Ishikawa (cell line): ENCODE data around the gene TTC39A.
A peak's percentile ranks its signal among the peaks of the same experiment; 100 is the strongest.

Experiments
- CEBPB ChIP-seq: IDR thresholded peaks from 2 replicates; pipeline ENCODE4 v1.6.1; 2012
- CREB1 ChIP-seq: IDR thresholded peaks from 2 replicates; pipeline ENCODE4 v1.6.1; 2012; ENCODE audit warnings: low read depth
- EGR1 ChIP-seq: IDR thresholded peaks from 2 replicates; pipeline ENCODE4 v1.6.1; 2012
- EP300 ChIP-seq: IDR thresholded peaks from 2 replicates; pipeline ENCODE4 v1.6.1; 2012; ENCODE audit warnings: borderline replicate concordance
- FOXM1 ChIP-seq: IDR thresholded peaks from 2 replicates; pipeline ENCODE4 v1.6.1; 2012; ENCODE audit warnings: low read depth, borderline replicate concordance
- NFIC ChIP-seq: IDR thresholded peaks from 2 replicates; pipeline ENCODE4 v1.6.1; 2012
- RAD21 ChIP-seq: IDR thresholded peaks from 2 replicates; pipeline ENCODE4 v1.6.1; 2012; ENCODE audit warnings: low read depth
- TAF1 ChIP-seq: IDR thresholded peaks from 2 replicates; pipeline ENCODE4 v1.6.1; 2012; ENCODE audit warnings: low read depth, mild to moderate bottlenecking
- TCF12 ChIP-seq: IDR thresholded peaks from 2 replicates; pipeline ENCODE4 v1.6.1; 2012; ENCODE audit warnings: low read depth
- TEAD4 ChIP-seq: IDR thresholded peaks from 2 replicates; pipeline ENCODE4 v1.6.1; 2012
- YY1 ChIP-seq: IDR thresholded peaks from 2 replicates; pipeline ENCODE4 v1.6.1; 2012; ENCODE audit warnings: low read depth
- ZBTB7A ChIP-seq: IDR thresholded peaks from 2 replicates; pipeline ENCODE4 v1.6.1; 2012; ENCODE audit warnings: low read depth
- TF ChIP-seq, protein P1 (sequence below): IDR thresholded peaks from 2 replicates; pipeline ENCODE4 v1.6.1; 2012; ENCODE audit warnings: low read depth, mild to moderate bottlenecking
- TF ChIP-seq, protein P2 (sequence below): IDR thresholded peaks from 2 replicates; pipeline ENCODE4 v1.6.1; 2012
- TF ChIP-seq, protein P3 (sequence below): IDR thresholded peaks from 2 replicates; pipeline ENCODE4 v1.6.1; 2012

TTC39A gene

DNA sequence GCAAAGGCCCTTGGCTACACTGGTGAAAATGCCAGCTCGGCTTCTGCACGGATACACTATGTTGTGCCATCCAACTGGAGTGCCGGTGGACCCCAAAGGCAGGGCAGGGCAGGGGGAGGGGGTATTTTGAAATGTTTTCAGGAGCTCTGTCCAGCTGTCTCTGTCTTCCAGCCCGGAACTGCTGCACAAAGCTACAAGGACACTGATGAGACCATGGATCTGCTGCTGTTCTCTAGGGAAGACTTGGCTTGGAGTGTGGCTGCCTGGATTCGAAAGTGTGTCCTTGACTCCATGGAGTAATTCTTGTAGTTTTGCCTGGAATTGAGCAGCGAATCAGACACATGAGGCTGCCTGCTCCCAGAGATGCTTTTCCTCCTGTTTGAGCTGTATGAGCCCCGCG is 42.4 kb downstream of the TTC39A start:
- TF ChIP-seq EGR1: no peak
- TF ChIP-seq TCF12: no peak
- no peak for TF ChIP-seq YY1

DNA sequence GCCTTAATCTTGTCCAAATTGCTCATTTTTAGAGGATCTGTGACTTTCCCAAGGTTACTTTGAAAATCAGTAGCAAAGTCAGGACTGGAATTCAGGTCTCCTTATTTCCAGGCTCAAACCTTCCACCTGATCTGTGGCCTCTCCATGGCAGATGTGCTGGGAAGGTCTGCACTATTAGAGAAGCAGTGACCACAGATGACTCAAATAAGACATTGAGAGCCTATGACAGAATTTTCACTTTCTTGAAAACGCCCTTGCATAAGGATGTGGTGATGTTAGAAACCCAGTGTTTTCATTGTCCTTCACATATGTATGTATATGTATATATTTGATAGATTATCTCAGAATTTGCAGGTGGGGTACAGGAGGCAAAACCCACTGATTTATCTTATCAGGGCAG is 45.3 kb downstream of the TTC39A start:
- TF ChIP-seq TEAD4 (no peak), EGR1 (no peak)

DNA sequence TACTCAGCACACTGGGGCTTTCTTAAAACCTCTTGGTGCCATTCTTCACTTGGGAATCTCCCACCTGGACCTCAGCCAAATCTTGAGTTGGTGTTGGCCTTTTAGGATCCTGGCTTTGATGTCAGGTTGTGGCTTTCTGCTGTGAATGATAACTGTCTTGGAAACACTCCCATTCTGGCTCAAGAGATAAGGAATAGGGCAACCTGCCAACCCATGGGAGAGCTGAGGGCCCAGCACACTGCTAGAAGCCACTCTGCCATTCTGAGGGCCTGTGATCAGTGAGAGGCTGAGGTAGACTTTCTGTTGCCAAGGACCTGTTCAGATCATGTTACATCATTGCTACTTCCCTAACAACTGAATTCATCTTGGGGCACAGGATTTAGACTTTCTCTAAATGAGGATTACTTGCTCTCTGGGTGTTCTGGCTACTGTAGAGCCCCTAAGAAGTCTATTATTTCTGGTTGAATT is 45.8 kb downstream of the TTC39A start:
- peak; percentile 60 for TF ChIP-seq NFIC
- TF ChIP-seq TEAD4: no peak
- TF ChIP-seq FOXM1: no peak
- TF ChIP-seq, protein P1, sequence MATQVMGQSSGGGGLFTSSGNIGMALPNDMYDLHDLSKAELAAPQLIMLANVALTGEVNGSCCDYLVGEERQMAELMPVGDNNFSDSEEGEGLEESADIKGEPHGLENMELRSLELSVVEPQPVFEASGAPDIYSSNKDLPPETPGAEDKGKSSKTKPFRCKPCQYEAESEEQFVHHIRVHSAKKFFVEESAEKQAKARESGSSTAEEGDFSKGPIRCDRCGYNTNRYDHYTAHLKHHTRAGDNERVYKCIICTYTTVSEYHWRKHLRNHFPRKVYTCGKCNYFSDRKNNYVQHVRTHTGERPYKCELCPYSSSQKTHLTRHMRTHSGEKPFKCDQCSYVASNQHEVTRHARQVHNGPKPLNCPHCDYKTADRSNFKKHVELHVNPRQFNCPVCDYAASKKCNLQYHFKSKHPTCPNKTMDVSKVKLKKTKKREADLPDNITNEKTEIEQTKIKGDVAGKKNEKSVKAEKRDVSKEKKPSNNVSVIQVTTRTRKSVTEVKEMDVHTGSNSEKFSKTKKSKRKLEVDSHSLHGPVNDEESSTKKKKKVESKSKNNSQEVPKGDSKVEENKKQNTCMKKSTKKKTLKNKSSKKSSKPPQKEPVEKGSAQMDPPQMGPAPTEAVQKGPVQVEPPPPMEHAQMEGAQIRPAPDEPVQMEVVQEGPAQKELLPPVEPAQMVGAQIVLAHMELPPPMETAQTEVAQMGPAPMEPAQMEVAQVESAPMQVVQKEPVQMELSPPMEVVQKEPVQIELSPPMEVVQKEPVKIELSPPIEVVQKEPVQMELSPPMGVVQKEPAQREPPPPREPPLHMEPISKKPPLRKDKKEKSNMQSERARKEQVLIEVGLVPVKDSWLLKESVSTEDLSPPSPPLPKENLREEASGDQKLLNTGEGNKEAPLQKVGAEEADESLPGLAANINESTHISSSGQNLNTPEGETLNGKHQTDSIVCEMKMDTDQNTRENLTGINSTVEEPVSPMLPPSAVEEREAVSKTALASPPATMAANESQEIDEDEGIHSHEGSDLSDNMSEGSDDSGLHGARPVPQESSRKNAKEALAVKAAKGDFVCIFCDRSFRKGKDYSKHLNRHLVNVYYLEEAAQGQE: no peak

DNA sequence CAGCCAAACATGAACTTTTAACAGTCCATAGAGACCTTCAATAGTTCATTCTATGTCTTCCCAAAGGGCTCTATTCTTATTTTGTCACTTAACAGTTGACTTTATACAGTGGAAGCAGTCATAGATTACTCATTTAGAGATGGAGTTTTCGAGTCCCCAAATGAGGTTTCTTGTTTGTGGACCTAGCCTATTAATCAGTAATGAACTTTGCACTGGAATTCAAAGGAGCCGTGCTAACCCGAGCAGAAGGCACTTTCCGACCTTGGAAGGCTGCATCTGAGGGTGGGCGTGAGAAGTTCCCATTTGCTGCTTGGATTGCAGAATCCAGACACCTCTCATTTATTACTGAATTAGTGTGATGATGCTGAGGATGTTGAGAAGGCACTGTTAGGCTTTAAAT is 46.4 kb downstream of the TTC39A start:
- no peak for TF ChIP-seq EP300
- TF ChIP-seq, protein P1: no peak
- TF ChIP-seq CEBPB: no peak
- TF ChIP-seq NFIC: no peak
- TF ChIP-seq CREB1: no peak
- TF ChIP-seq TCF12: no peak
- TF ChIP-seq, protein P2, sequence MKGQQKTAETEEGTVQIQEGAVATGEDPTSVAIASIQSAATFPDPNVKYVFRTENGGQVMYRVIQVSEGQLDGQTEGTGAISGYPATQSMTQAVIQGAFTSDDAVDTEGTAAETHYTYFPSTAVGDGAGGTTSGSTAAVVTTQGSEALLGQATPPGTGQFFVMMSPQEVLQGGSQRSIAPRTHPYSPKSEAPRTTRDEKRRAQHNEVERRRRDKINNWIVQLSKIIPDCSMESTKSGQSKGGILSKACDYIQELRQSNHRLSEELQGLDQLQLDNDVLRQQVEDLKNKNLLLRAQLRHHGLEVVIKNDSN: no peak
- TF ChIP-seq YY1: no peak
- no peak for TF ChIP-seq FOXM1
- TF ChIP-seq ZBTB7A: no peak

DNA sequence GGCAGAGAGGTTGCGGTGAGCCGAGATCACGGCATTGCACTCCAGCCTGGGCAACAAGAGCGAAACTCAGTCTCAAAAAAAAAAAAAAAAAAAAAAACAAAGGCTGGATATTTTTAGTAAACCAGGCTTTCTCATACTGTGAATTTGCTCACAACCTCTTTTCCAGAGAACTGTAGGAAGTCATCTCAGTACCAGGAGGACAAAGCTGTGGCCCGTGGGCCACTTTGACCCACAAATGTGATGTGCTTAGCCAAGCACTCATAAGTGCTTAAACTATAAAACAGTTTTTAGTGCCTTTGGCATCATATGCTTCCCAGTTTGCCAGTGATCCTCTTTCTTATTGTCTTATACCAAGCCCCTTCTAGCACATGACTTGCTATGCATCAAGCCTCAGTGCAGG is 47.8 kb downstream of the TTC39A start:
- TF ChIP-seq TAF1 (no peak), ZBTB7A (no peak), EGR1 (no peak), EP300 (no peak), FOXM1 (no peak), CEBPB (no peak), TEAD4 (no peak), CREB1 (no peak), NFIC (no peak), TCF12 (no peak), YY1 (no peak), RAD21 (no peak)
- TF ChIP-seq, protein P2: no peak
- TF ChIP-seq, protein P1: no peak
- TF ChIP-seq, protein P3, sequence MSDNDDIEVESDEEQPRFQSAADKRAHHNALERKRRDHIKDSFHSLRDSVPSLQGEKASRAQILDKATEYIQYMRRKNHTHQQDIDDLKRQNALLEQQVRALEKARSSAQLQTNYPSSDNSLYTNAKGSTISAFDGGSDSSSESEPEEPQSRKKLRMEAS: no peak

DNA sequence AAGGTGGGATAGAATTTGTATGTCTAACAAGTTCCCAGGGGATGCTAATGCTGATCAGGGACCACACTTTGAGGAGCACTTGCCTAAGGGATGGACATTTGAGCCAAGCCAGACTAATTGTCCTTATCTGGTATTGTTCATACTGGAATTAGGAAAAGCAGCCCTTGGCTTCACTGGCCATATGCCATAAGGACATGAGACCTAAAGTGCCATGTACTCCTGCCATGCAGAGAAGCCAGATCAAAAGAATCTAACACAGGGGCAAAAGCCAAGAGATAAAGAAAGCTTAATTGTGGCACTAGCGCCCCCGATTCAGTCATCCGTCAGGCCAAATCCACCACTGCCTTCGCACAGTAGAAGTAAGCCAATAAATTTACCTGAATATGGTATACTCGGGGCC is 48.6 kb downstream of the TTC39A start:
- TF ChIP-seq TCF12: no peak
- no peak for TF ChIP-seq YY1
- TF ChIP-seq, protein P2: no peak
- TF ChIP-seq EGR1: no peak
- TF ChIP-seq EP300: no peak
- no peak for TF ChIP-seq NFIC
- no peak for TF ChIP-seq CREB1
- no peak for TF ChIP-seq RAD21
- no peak for TF ChIP-seq ZBTB7A
- no peak for TF ChIP-seq CEBPB
- TF ChIP-seq, protein P1: no peak
- no peak for TF ChIP-seq TAF1
- TF ChIP-seq FOXM1: no peak
- no peak for TF ChIP-seq TEAD4
- TF ChIP-seq, protein P3: no peak
